Adrenal gland (tissue), 12 donors: Measurements from ENCODE around the gene RNF138. TPM values are rescaled to one million over a fixed set of nuclear protein-coding genes. Genes with fewer than 3 reads are reported as not detected.

Experiments used
- DNase-seq, 7 donors: peaks; one replicate each; pipeline ENCODE4 v3.0.0-alpha.2; 2019 to 2020
- H3K27ac ChIP-seq, 5 donors: fragments of 200-600 bp; sonication (generic) in 4 of 5; 1 replicate in 3 of 5; 2 replicates in 2 of 5; pipeline versions ENCODE4 v1.5.1 to v1.8.0; 2016 to 2020; ENCODE audit warnings: mild to moderate bottlenecking in 1 of 5
- H3K27me3 ChIP-seq: fragments of 200-600 bp; 2 replicates; pipeline ENCODE4 v1.8.0; 2021
- H3K36me3 ChIP-seq, 2 donors: fragments of 200-600 bp; replicated peaks in 1 of 2; 1 replicate in 1 of 2; 2 replicates in 1 of 2; pipeline versions ENCODE4 v1.5.1 to v1.8.0; 2018 to 2022
- H3K4me1 ChIP-seq, 2 donors: fragments of 200-600 bp; replicated peaks in 1 of 2; 1 replicate in 1 of 2; 2 replicates in 1 of 2; pipeline versions ENCODE4 v1.5.1 to v1.8.0; 2018 to 2021
- H3K4me3 ChIP-seq, 4 donors: fragments of 200-600 bp; sonication (generic) in 3 of 4; one replicate each; pipeline ENCODE4 v1.5.1; 2016 to 2018
- H3K9me3 ChIP-seq, 3 donors: fragments of 200-600 bp; sonication (generic) in 1 of 3; replicated peaks in 1 of 3; 1 replicate in 2 of 3; 2 replicates in 1 of 3; pipeline versions ENCODE4 v1.5.1 to v1.8.0; 2016 to 2021
- CTCF ChIP-seq, 6 experiments: fragments of 450-650 bp in 4 of 6; fragments of 200-600 bp in 2 of 6; sonication (generic) in 1 of 6; IDR thresholded peaks; 1 replicate in 5 of 6; 2 replicates in 1 of 6; pipeline versions ENCODE4 v1.5.1 to v1.8.0; 2016 to 2021; ENCODE audit warnings: antibody characterized with exemption in 6 of 6, mild to moderate bottlenecking in 2 of 6, moderate library complexity in 1 of 6
- POLR2A ChIP-seq, 2 donors: fragments of 450-650 bp; IDR thresholded peaks; one replicate each; pipeline ENCODE4 v1.6.1; 2017; ENCODE audit warnings: antibody characterized with exemption in 2 of 2, mild to moderate bottlenecking in 2 of 2, moderate library complexity in 1 of 2
- WGBS, 4 donors: extraction: QIAGEN DNeasy Blood & Tissue Kit in 2 of 4; methylation state at CpG; one replicate each; pipeline versions ENCODE4 v1.1.5 to v1.1.7; 2013 to 2017; 5-methylcytosine and 5-hydroxymethylcytosine counted together
- intact Hi-C, 2 donors: fragments of 100-400 bp; cut with DNase I; formaldehyde crosslinking; loops; one replicate each; pipeline versions ENCODE4 v1.14.1 to v1.15.0; 2022 to 2023
- polyA plus RNA-seq, 3 donors: library from polyadenylated mRNA; stranded (reverse); fragments of 200-250 nt in 2 of 3; fragments of 350-450 nt in 1 of 3; fragmentation: Illumina TruSeq in 1 of 3; extraction: RNeasy Lipid Tissue Mini Kit (QIAGEN cat#74804) in 1 of 3; gene quantifications; one replicate each; pipeline ENCODE4 v1.2.3, GENCODE V29; 2013 to 2014
- total RNA-seq, 9 donors: library from RNA; depleted of rRNA in 4 of 9; stranded (reverse); fragments of >200 nt in 4 of 9; fragments of 120-200 nt in 1 of 9; fragmentation: NEBNext Ultra II Directional in 1 of 9; extraction: Animal tissue kit (Norgen Biotek cat#: 25700) in 1 of 9; gene quantifications; one replicate each; pipeline versions ENCODE4 v1.1.0 to v1.2.4, GENCODE V29; 2013 to 2023
- donor health status: healthy with polysubstance abuse.
- donor health status: Bipolar disorder and iron deficiency.
- donor health status: DM: yes; HTN: yes; CAD: no.
- donor health status: DM: no; HTN: no; CAD: no.
- donor health status: DM: no; HTN: no; CAD: no.
- donor health status: DM: yes; HTN: yes; CAD: no.

RNF138 gene
- total and polyA plus RNA-seq, 12 donors = 5.2 to 41.6 (median 15.2) TPM

GRCh38 chr18:32126538-32126937 lies 34.9 kb downstream of the RNF138 start:
- Histone ChIP-seq H3K27me3 (no peaks in the 10 kb centered on the region), H3K27ac (no peak overlapping the region), H3K4me1 (no peaks in the 10 kb centered on the region), H3K9me3 (no peaks in the 10 kb centered on the region), H3K36me3 (peaks cover 0 to 42% of the 10 kb centered on the region in 2 donors), H3K4me3 (no peak overlapping the region)
- WGBS, 4 donors = 80 to 83% (median 81%) methylated on average over 3 of the region's 3 CpGs
- DNase-seq = no peak
- TF ChIP-seq CTCF (IDR thresholded peaks at IDR 0.05) (no peak), POLR2A (IDR thresholded peaks at IDR 0.05) (no peak)
- intact Hi-C loops = no loop called here

GRCh38 chr18:32135625-32136024 lies 44.0 kb downstream of the RNF138 start:
- intact Hi-C loops = no loop called here
- Histone ChIP-seq H3K27me3 (no peaks in the 10 kb centered on the region), H3K9me3 (no peaks in the 10 kb centered on the region), H3K4me3 (no peak overlapping the region), H3K4me1 (no peaks in the 10 kb centered on the region), H3K36me3 (peaks cover 0 to 10% of the 10 kb centered on the region in 2 donors), H3K27ac (no peak overlapping the region)
- 82 to 100% (median 89%) methylated on average over 2 of the region's 2 CpGs for WGBS, 4 donors
- no peak for DNase-seq
- TF ChIP-seq POLR2A (IDR thresholded peaks at IDR 0.05) = no peak
- TF ChIP-seq CTCF (IDR thresholded peaks at IDR 0.05) = no peak

- no peaks in the 10 kb centered on the region for H3K27me3 ChIP-seq
- H3K36me3 ChIP-seq = no peaks in the 10 kb centered on the region
- H3K4me3 ChIP-seq = no peak overlapping the region
- no peak for DNase-seq
- no peak overlapping the region for H3K27ac ChIP-seq
- no peaks in the 10 kb centered on the region for H3K4me1 ChIP-seq
- TF ChIP-seq CTCF (IDR thresholded peaks at IDR 0.05) (no peak), POLR2A (IDR thresholded peaks at IDR 0.05) (no peak)
- no peaks in the 10 kb centered on the region for H3K9me3 ChIP-seq
- WGBS, 4 donors = 79 to 84% (median 80%) methylated on average over 1 of the region's 1 CpG
- intact Hi-C loops = no loop called here
Measured at GRCh38 chr18:32138332-32138982, 46.8 kb downstream of the RNF138 start.

DNA sequence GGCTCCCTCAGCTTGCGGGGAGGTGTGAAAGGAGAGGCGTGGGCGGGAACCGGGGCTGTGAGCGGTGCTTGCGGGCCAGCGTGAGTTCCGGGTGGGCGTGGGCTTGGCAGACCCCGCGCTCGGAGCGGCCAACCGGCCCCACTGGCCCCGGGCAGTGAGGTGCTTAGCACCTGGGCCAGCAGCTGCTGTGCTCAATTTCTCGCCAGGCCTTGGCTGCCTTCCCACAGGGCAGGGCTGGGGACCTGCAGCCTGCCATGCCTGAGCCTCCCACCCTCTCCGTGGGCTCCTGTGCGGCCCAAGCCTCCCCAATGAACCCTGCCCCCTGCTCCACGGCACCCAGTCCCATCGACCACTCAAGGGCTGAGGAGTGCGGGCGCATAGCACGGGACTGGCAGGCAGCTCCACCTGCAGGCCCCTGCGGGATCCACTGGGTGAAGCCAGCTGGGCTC lies 48.2 kb downstream of the RNF138 start:
- H3K27ac ChIP-seq = no peak overlapping the region
- H3K4me1 ChIP-seq = no peaks in the 10 kb centered on the region
- intact Hi-C loops = no loop called here
- TF ChIP-seq CTCF (IDR thresholded peaks at IDR 0.05) = no peak
- TF ChIP-seq POLR2A (IDR thresholded peaks at IDR 0.05) = no peak
- no peaks in the 10 kb centered on the region for H3K9me3 ChIP-seq
- no peaks in the 10 kb centered on the region for H3K36me3 ChIP-seq
- DNase-seq = no peak
- 86 to 93% (median 93%) methylated on average over 3 to 24 of the region's 24 CpGs for WGBS, 4 donors
- H3K27me3 ChIP-seq = no peaks in the 10 kb centered on the region
- H3K4me3 ChIP-seq = no peak overlapping the region
